Measurements from ENCODE around the gene TRPC6. TPM values are rescaled to one million over a fixed set of nuclear protein-coding genes. Genes with fewer than 3 reads are reported as not detected.

The TRPC6 gene
- total and polyA plus RNA-seq, 2 of the 8 experiments (the other 6 are each of a cell fraction or from before 2014, with no cell fraction given), result 0.26 to 0.39 TPM

- TF ChIP-seq CBX8 (IDR thresholded peaks at IDR 0.05; ENCODE audit: borderline replicate concordance, low read depth, low read length) (no peak), E2F6 (IDR thresholded peaks at IDR 0.05) (no peak), PHF8 (conservative IDR thresholded peaks at IDR 0.05; ENCODE audit: low read depth, low read length) (no peak), POLR2A (IDR thresholded peaks at IDR 0.05; ENCODE audit: control extremely low read depth in 1 of 2, low read depth in 2 of 2, low read length in 2 of 2) (no peak), RXRA (IDR thresholded peaks at IDR 0.05; ENCODE audit: insufficient read depth, low read depth, low read length) (no peak), SRF (IDR thresholded peaks at IDR 0.05; ENCODE audit: low read depth, low read length) (no peak), SP2 (IDR thresholded peaks at IDR 0.05; ENCODE audit: low read length) (no peak), ZNF274 (IDR thresholded peaks at IDR 0.05; ENCODE audit: borderline replicate concordance, extremely low read depth, low read length) (no peak), KDM4A (IDR thresholded peaks at IDR 0.05; ENCODE audit: low read depth, low read length, severe bottlenecking) (no peak)
Measured at GRCh38 chr11:101612481-101612880, 28.7 kb upstream of the TRPC6 start (continued).
